ENCODE measurements around the gene THSD4. TPM values are rescaled to one million over a fixed set of nuclear protein-coding genes. Genes with fewer than 3 reads are reported as not detected.

The THSD4 gene
- total and polyA plus RNA-seq, 7 donors: 1.4 to 7.8 (median 2.2) TPM

DNA sequence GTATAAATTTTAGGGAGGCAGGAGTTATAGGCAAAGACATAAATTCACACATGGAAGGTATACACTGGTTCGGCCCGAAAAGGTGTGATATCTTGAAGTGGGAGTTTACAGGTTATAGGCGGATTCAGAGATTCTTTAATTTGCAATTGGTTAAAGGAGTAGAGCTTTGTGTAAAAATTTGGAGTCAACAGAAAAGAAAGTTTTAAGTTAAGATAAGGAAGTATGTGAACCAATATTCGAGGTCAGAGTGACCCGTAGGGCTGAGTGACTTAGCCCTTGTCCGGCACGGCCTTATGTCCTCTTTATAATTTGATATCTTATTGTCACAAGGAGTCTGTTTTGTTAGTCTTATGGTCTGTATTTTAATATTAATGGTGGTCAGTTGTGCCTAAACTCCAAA, 10.6 kb upstream of the THSD4 start:
- H3K36me3 ChIP-seq: no peaks in the 10 kb centered on the region
- no peak overlapping the region for H3K4me3 ChIP-seq
- TF ChIP-seq, protein P1, sequence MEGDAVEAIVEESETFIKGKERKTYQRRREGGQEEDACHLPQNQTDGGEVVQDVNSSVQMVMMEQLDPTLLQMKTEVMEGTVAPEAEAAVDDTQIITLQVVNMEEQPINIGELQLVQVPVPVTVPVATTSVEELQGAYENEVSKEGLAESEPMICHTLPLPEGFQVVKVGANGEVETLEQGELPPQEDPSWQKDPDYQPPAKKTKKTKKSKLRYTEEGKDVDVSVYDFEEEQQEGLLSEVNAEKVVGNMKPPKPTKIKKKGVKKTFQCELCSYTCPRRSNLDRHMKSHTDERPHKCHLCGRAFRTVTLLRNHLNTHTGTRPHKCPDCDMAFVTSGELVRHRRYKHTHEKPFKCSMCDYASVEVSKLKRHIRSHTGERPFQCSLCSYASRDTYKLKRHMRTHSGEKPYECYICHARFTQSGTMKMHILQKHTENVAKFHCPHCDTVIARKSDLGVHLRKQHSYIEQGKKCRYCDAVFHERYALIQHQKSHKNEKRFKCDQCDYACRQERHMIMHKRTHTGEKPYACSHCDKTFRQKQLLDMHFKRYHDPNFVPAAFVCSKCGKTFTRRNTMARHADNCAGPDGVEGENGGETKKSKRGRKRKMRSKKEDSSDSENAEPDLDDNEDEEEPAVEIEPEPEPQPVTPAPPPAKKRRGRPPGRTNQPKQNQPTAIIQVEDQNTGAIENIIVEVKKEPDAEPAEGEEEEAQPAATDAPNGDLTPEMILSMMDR (IDR thresholded peaks at IDR 0.05): no peak
- no peak for TF ChIP-seq POLR2AphosphoS5 (IDR thresholded peaks at IDR 0.05)
- no peak for TF ChIP-seq POLR2A (IDR thresholded peaks at IDR 0.05)
- no peak for TF ChIP-seq EP300 (IDR thresholded peaks at IDR 0.05)
- intact Hi-C loops (cut with DNase I): no loop called here
- peak; percentile 10 for DNase-seq
- no peaks in the 10 kb centered on the region for H3K27me3 ChIP-seq
- 88 to 92% methylated on average over 7 of the region's 7 CpGs for WGBS, 2 donors
- no peaks in the 10 kb centered on the region for H3K4me1 ChIP-seq
- H3K27ac ChIP-seq: no peak overlapping the region
- no peaks in the 10 kb centered on the region for H3K9me3 ChIP-seq

DNA sequence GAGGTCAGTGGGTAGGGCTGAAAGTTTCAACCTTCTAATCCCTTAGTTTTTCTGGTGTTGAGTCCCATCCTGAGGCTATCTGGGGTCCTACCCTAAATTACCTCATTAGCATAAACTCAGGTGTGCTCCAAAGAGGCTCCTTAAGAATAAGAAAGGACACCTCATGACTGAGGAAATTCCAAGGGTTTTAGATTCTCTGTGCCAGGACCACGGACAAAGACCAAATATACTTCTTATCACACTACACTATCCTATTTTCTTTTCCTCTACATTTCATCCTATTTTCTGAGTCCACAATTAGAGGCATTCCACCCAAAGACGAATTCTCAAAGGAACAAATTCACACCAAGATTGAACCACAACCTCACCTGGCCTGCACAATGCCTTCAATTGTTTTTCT, 9.8 kb upstream of the THSD4 start:
- TF ChIP-seq POLR2A (IDR thresholded peaks at IDR 0.05): no peak
- TF ChIP-seq EP300 (IDR thresholded peaks at IDR 0.05): no peak
- TF ChIP-seq, protein P1 (IDR thresholded peaks at IDR 0.05): no peak
- TF ChIP-seq POLR2AphosphoS5 (IDR thresholded peaks at IDR 0.05): no peak
- Histone ChIP-seq H3K27ac (no peak overlapping the region), H3K4me3 (no peak overlapping the region), H3K4me1 (no peaks in the 10 kb centered on the region), H3K9me3 (no peaks in the 10 kb centered on the region), H3K27me3 (no peaks in the 10 kb centered on the region), H3K36me3 (no peaks in the 10 kb centered on the region)
- 88 to 89% methylated on average over 2 of the region's 2 CpGs for WGBS, 2 donors
- intact Hi-C loops (cut with DNase I): no loop called here
- DNase-seq: no peak

DNA sequence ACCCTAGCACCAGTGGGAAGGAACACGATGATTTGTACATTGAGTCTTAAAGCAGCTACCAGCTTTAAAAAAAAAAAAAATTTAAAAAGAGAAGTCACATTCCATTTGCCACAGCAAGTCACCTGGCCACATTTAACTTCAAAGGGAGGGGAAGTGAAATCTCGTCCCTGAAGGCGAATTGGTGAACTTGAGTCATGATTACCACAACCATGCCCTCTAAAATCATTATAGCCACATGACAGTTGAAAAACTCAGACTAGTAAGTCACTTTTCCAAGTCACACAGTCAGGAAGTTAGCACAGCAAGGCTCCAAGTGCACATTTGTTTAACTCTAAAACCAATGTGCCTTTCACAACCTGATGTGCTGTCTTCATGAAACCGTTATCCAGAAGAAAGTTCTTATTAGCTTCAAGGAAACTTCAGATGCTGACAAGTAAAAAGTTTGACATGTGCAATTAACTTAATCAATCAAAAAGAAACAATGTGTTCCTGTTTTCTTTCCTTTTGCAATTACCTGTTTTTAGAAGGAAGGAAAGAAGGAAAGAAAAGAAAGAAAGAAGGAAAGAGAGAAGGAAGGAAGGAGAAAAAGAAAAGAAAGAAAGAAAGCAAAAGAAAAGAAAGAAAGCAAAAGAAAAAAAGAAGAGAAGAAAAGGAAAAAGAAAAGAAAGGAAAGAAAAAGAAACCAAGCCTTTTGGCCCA, 8.3 kb upstream of the THSD4 start:
- H3K4me3 ChIP-seq: no peak overlapping the region
- intact Hi-C loops (cut with DNase I): no loop called here
- DNase-seq: no peak
- WGBS, 2 donors: 80 to 89% methylated on average over 4 of the region's 4 CpGs
- TF ChIP-seq, protein P1 (IDR thresholded peaks at IDR 0.05): no peak
- TF ChIP-seq POLR2AphosphoS5 (IDR thresholded peaks at IDR 0.05) (no peak), EP300 (IDR thresholded peaks at IDR 0.05) (no peak), POLR2A (IDR thresholded peaks at IDR 0.05) (no peak)
- no peak overlapping the region for H3K27ac ChIP-seq
- H3K36me3 ChIP-seq: no peaks in the 10 kb centered on the region
- H3K9me3 ChIP-seq: no peaks in the 10 kb centered on the region
- no peaks in the 10 kb centered on the region for H3K27me3 ChIP-seq
- no peaks in the 10 kb centered on the region for H3K4me1 ChIP-seq

DNA sequence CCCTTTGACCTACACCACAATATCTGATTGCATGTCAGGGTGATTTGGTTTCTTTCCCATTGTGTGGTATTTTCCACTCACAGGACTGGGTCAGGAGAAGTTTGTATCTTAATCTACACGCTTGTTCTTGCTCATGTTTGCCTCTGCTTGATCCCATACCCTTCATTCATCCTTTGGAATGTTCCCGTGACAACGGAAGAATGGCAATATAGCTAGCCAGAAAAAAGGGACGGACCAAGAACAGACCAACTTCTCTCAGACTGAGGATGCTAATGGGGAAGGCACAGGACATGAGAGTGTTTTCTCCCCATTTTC, 7.8 kb upstream of the THSD4 start:
- Histone ChIP-seq H3K36me3 (no peaks in the 10 kb centered on the region), H3K27me3 (no peaks in the 10 kb centered on the region), H3K9me3 (no peaks in the 10 kb centered on the region), H3K4me1 (no peaks in the 10 kb centered on the region), H3K27ac (no peak overlapping the region), H3K4me3 (no peak overlapping the region)
- DNase-seq: no peak
- 88 to 91% methylated on average over 4 of the region's 4 CpGs for WGBS, 2 donors
- TF ChIP-seq POLR2AphosphoS5 (IDR thresholded peaks at IDR 0.05): no peak
- TF ChIP-seq POLR2A (IDR thresholded peaks at IDR 0.05): no peak
- TF ChIP-seq, protein P1 (IDR thresholded peaks at IDR 0.05): no peak
- no peak for TF ChIP-seq EP300 (IDR thresholded peaks at IDR 0.05)
- intact Hi-C loops (cut with DNase I): no loop called here

DNA sequence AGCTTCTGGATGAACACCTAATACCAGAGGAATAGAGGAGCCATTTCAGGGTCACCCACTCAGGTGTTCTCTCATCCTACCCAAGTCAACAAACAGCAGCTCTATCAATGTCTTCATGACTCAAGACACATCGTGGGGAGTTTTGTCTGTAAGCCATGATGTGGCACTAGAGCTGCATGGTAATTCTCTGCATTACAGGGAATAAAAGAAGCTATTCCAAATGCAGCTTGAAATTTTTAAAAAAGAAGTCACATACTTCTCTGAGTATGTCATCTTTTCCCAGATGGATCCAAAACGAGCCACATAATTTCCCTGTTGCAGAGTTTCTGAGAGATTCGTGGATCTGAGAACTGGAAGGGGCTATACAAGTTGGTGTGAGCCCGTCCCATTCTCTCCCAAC, 6.1 kb upstream of the THSD4 start:
- Histone ChIP-seq H3K4me3 (no peak overlapping the region), H3K27ac (no peak overlapping the region), H3K27me3 (no peaks in the 10 kb centered on the region), H3K36me3 (no peaks in the 10 kb centered on the region), H3K4me1 (no peaks in the 10 kb centered on the region), H3K9me3 (no peaks in the 10 kb centered on the region)
- peak; percentile 2 for DNase-seq
- intact Hi-C loops (cut with DNase I): no loop called here
- TF ChIP-seq POLR2AphosphoS5 (IDR thresholded peaks at IDR 0.05) (no peak), POLR2A (IDR thresholded peaks at IDR 0.05) (no peak), EP300 (IDR thresholded peaks at IDR 0.05) (no peak)
- TF ChIP-seq, protein P1 (IDR thresholded peaks at IDR 0.05): no peak
- 73 to 86% methylated on average over 4 of the region's 4 CpGs for WGBS, 2 donors

Data from sigmoid colon (tissue), 7 donors.